Peyer's patch (tissue), 4 donors: ENCODE measurements around the gene RNF145. TPM values are rescaled to one million over a fixed set of nuclear protein-coding genes. Genes with fewer than 3 reads are reported as not detected.

Source experiments
- DNase-seq, 3 donors: peaks; one replicate each; pipeline ENCODE4 v3.0.0-alpha.2; 2017 to 2019
- H3K27ac ChIP-seq, 4 donors: fragments of 200-600 bp; sonication (generic); one replicate each; pipeline ENCODE4 v1.5.1; 2016 to 2019
- H3K27me3 ChIP-seq, 2 donors: fragments of 200-600 bp; sonication (generic); one replicate each; pipeline ENCODE4 v1.5.1; 2019
- H3K36me3 ChIP-seq, 3 donors: fragments of 200-600 bp; sonication (generic); one replicate each; pipeline ENCODE4 v1.5.1; 2016 to 2019
- H3K4me1 ChIP-seq, 4 donors: fragments of 200-600 bp; sonication (generic); one replicate each; pipeline ENCODE4 v1.5.1; 2016 to 2019
- H3K4me3 ChIP-seq, 4 donors: fragments of 200-600 bp; sonication (generic); 1 replicate in 3 of 4; 2 replicates in 1 of 4; pipeline ENCODE4 v1.5.1; 2016 to 2019; ENCODE audit warnings: mild to moderate bottlenecking in 1 of 4
- H3K9me3 ChIP-seq, 4 donors: fragments of 200-600 bp; sonication (generic); one replicate each; pipeline ENCODE4 v1.5.1; 2016 to 2019; ENCODE audit warnings: mild to moderate bottlenecking in 1 of 4
- CTCF ChIP-seq, 6 experiments: fragments of 450-650 bp in 4 of 6; fragments of 200-600 bp in 2 of 6; sonication (generic) in 1 of 6; IDR thresholded peaks; one replicate each; pipeline ENCODE4 v1.5.1; 2017 to 2019; ENCODE audit warnings: antibody characterized with exemption in 6 of 6, mild to moderate bottlenecking in 3 of 6, moderate library complexity in 1 of 6
- POLR2A ChIP-seq, 2 donors: fragments of 450-650 bp; IDR thresholded peaks; one replicate each; pipeline ENCODE4 v1.5.1; 2017; ENCODE audit warnings: antibody characterized with exemption in 2 of 2, mild to moderate bottlenecking in 2 of 2, moderate library complexity in 2 of 2
- total RNA-seq, 4 donors: library from RNA; depleted of rRNA; stranded (reverse); fragments of >200 nt; gene quantifications; one replicate each; pipeline ENCODE4 v1.1.0, GENCODE V29; 2016

RNF145 gene
- total RNA-seq, 4 donors from 2014 or later: 12.1 to 85.8 (median 23.6) TPM

GRCh38 chr5:159249158-159249557, 39.8 kb upstream of the RNF145 start:
- Histone ChIP-seq H3K4me1 (no peaks in the 10 kb centered on the region), H3K27ac (no peak overlapping the region), H3K4me3 (no peak overlapping the region), H3K9me3 (no peaks in the 10 kb centered on the region), H3K27me3 (no peaks in the 10 kb centered on the region), H3K36me3 (no peaks in the 10 kb centered on the region)
- no peak for TF ChIP-seq POLR2A (IDR thresholded peaks at IDR 0.05)
- no peak for TF ChIP-seq CTCF (IDR thresholded peaks at IDR 0.05)
- no peak for DNase-seq

- no peak for DNase-seq
- H3K9me3 ChIP-seq: no peaks in the 10 kb centered on the region
- H3K27ac ChIP-seq: no peak overlapping the region
- H3K4me3 ChIP-seq: no peak overlapping the region
- no peaks in the 10 kb centered on the region for H3K36me3 ChIP-seq
- no peaks in the 10 kb centered on the region for H3K27me3 ChIP-seq
- TF ChIP-seq CTCF (IDR thresholded peaks at IDR 0.05): no peak
- no peak for TF ChIP-seq POLR2A (IDR thresholded peaks at IDR 0.05)
- H3K4me1 ChIP-seq: no peaks in the 10 kb centered on the region
These were observed 35.5 kb upstream of the RNF145 start for GRCh38 chr5:159244890-159245289.

- Histone ChIP-seq H3K4me3 (no peak overlapping the region), H3K9me3 (no peaks in the 10 kb centered on the region), H3K27ac (no peak overlapping the region), H3K36me3 (no peaks in the 10 kb centered on the region), H3K4me1 (no peaks in the 10 kb centered on the region), H3K27me3 (no peaks in the 10 kb centered on the region)
- no peak for DNase-seq
- no peak for TF ChIP-seq POLR2A (IDR thresholded peaks at IDR 0.05)
- no peak for TF ChIP-seq CTCF (IDR thresholded peaks at IDR 0.05)
These were observed 34.8 kb upstream of the RNF145 start for GRCh38 chr5:159244163-159244562.

- Histone ChIP-seq H3K27ac (no peak overlapping the region), H3K4me1 (no peaks in the 10 kb centered on the region), H3K27me3 (no peaks in the 10 kb centered on the region), H3K36me3 (no peaks in the 10 kb centered on the region), H3K4me3 (no peak overlapping the region), H3K9me3 (no peaks in the 10 kb centered on the region)
- TF ChIP-seq POLR2A (IDR thresholded peaks at IDR 0.05) (no peak), CTCF (IDR thresholded peaks at IDR 0.05) (no peak)
- no peak for DNase-seq
These were observed 34.0 kb upstream of the RNF145 start for GRCh38 chr5:159243385-159243784.

- no peak overlapping the region for H3K4me3 ChIP-seq
- no peaks in the 10 kb centered on the region for H3K4me1 ChIP-seq
- TF ChIP-seq CTCF (IDR thresholded peaks at IDR 0.05) (no peak), POLR2A (IDR thresholded peaks at IDR 0.05) (no peak)
- no peak for DNase-seq
- H3K27ac ChIP-seq: no peak overlapping the region
- H3K9me3 ChIP-seq: no peaks in the 10 kb centered on the region
- no peaks in the 10 kb centered on the region for H3K36me3 ChIP-seq
- H3K27me3 ChIP-seq: no peaks in the 10 kb centered on the region
These were observed 33.3 kb upstream of the RNF145 start for GRCh38 chr5:159242656-159243055.

GRCh38 chr5:159241946-159242552, 32.7 kb upstream of the RNF145 start:
- H3K4me3 ChIP-seq: no peak overlapping the region
- no peak overlapping the region for H3K27ac ChIP-seq
- H3K27me3 ChIP-seq: no peaks in the 10 kb centered on the region
- no peaks in the 10 kb centered on the region for H3K36me3 ChIP-seq
- no peaks in the 10 kb centered on the region for H3K9me3 ChIP-seq
- no peak for DNase-seq
- H3K4me1 ChIP-seq: no peaks in the 10 kb centered on the region
- TF ChIP-seq CTCF (IDR thresholded peaks at IDR 0.05) (no peak), POLR2A (IDR thresholded peaks at IDR 0.05) (no peak)
